IMR-90 (cell line): Measurements from ENCODE around the gene MRPL57. TPM values are rescaled to one million over a fixed set of nuclear protein-coding genes. Genes with fewer than 3 reads are reported as not detected.

Source experiments
- ATAC-seq: fragments of 200-7000 bp; cut with Tn5 transposase; 2 replicates; pipeline ENCODE4 v1.9.1; 2020; ENCODE audit warnings: low read depth, mild to moderate bottlenecking, moderate library complexity
- BruUV-seq: library from RNA; stranded (reverse); fragments of 400-500 nt; replicated peaks from 2 replicates; lab custom pipeline; 2021; lab: Mats Ljungman, UMichigan
- CTCF ChIA-PET: fragments of 300-600 bp; formaldehyde crosslinking; extraction: SDS; loops from one replicate; lab custom pipeline; 2021; ENCODE audit warnings: antibody characterized with exemption; lab: Yijun Ruan, JAX
- POLR2A ChIA-PET: fragments of 300-600 bp; sonication (Branson Sonifier 250); formaldehyde crosslinking; loops from one replicate; lab custom pipeline; 2022; ENCODE audit warnings: antibody characterized with exemption; ENCODE audit not compliant: unreplicated experiment; lab: Charles Lee
- DNase-seq: peaks from one replicate; pipeline ENCODE4 v3.0.0; 2013
- H2AFZ ChIP-seq: replicated peaks from 2 replicates; pipeline ENCODE3; 2013; ENCODE audit warnings: low read length, mild to moderate bottlenecking; ENCODE audit not compliant: poor library complexity
- H2AK5ac ChIP-seq: 2 replicates; pipeline ENCODE4 v1.6.1; 2013; ENCODE audit warnings: low read depth, low read length, inconsistent platforms
- H2AK9ac ChIP-seq: replicated peaks from 2 replicates; pipeline ENCODE3; 2013; ENCODE audit warnings: mild to moderate bottlenecking, low read depth, low read length, moderate library complexity; ENCODE audit not compliant: poor library complexity
- H2BK120ac ChIP-seq: 2 replicates; pipeline ENCODE4 v1.6.1; 2013; ENCODE audit warnings: low read depth, low read length, inconsistent platforms
- H2BK15ac ChIP-seq: 3 replicates; pipeline ENCODE4 v1.6.1; 2013; ENCODE audit warnings: low read depth, low read length, inconsistent platforms
- H2BK20ac ChIP-seq: 2 replicates; pipeline ENCODE4 v1.6.1; 2013; ENCODE audit warnings: low read depth, mild to moderate bottlenecking, inconsistent platforms, low read length, moderate library complexity
- H2BK5ac ChIP-seq: 2 replicates; pipeline ENCODE4 v1.6.1; 2013; ENCODE audit warnings: mild to moderate bottlenecking, low read depth, low read length, inconsistent platforms; ENCODE audit not compliant: poor library complexity, severe bottlenecking
- H3K14ac ChIP-seq: replicated peaks from 2 replicates; pipeline ENCODE4 v1.6.1; 2013; ENCODE audit warnings: low read depth, low read length, inconsistent platforms
- H3K18ac ChIP-seq: 2 replicates; pipeline ENCODE4 v1.6.1; 2013; ENCODE audit warnings: low read depth, low read length, control low read depth
- H3K23ac ChIP-seq: 2 replicates; pipeline ENCODE4 v1.6.1; 2013; ENCODE audit warnings: low read depth, low read length, inconsistent platforms
- H3K27ac ChIP-seq: 2 replicates; pipeline ENCODE4 v1.5.1; 2013; ENCODE audit warnings: mild to moderate bottlenecking, control low read depth, low read length; ENCODE audit not compliant: insufficient read depth
- H3K27me3 ChIP-seq: 2 replicates; pipeline ENCODE4 v1.6.1; 2013; ENCODE audit warnings: low read length; ENCODE audit not compliant: control insufficient read depth, insufficient read depth
- H3K36me3 ChIP-seq: 2 replicates; pipeline ENCODE4 v1.6.1; 2013; ENCODE audit warnings: low read length, mixed read lengths; ENCODE audit not compliant: control insufficient read depth, insufficient read depth
- H3K4ac ChIP-seq: 2 replicates; pipeline ENCODE4 v1.6.1; 2013; ENCODE audit warnings: low read depth, low read length, inconsistent platforms
- H3K4me1 ChIP-seq: 2 replicates; pipeline ENCODE4 v1.6.1; 2013; ENCODE audit warnings: low read length, mixed read lengths; ENCODE audit not compliant: control insufficient read depth, insufficient read depth
- H3K4me2 ChIP-seq: 2 replicates; pipeline ENCODE4 v1.6.1; 2013; ENCODE audit warnings: low read depth, mild to moderate bottlenecking, control low read depth, low read length, moderate library complexity
- H3K4me3 ChIP-seq: 2 replicates; pipeline ENCODE4 v1.5.1; 2013; ENCODE audit warnings: low read depth, mild to moderate bottlenecking, control low read depth, low read length, moderate library complexity; ENCODE audit not compliant: insufficient read depth
- H3K56ac ChIP-seq: 2 replicates; pipeline ENCODE4 v1.6.1; 2013; ENCODE audit warnings: low read length, inconsistent platforms; ENCODE audit not compliant: insufficient read depth; ENCODE audit errors: extremely low read depth
- H3K79me1 ChIP-seq, 2 experiments: 2 replicates each; pipeline ENCODE4 v1.6.1; 2013; ENCODE audit warnings: low read length in 2 of 2, inconsistent platforms in 1 of 2, low read depth in 1 of 2
- H3K9ac ChIP-seq: 2 replicates; pipeline ENCODE4 v1.6.1; 2013; ENCODE audit warnings: low read depth, low read length, control low read depth
- H3K9me1 ChIP-seq: 2 replicates; pipeline ENCODE4 v1.6.1; 2013; ENCODE audit warnings: low read length, inconsistent platforms; ENCODE audit not compliant: insufficient read depth
- H3K9me3 ChIP-seq: 2 replicates; pipeline ENCODE4 v1.6.1; 2013; ENCODE audit warnings: low read length; ENCODE audit not compliant: control insufficient read depth, insufficient read depth
- H4K20me1 ChIP-seq: 2 replicates; pipeline ENCODE4 v1.6.1; 2013; ENCODE audit warnings: low read length, inconsistent platforms; ENCODE audit not compliant: insufficient read depth
- H4K5ac ChIP-seq: 2 replicates; pipeline ENCODE4 v1.6.1; 2013; ENCODE audit warnings: mild to moderate bottlenecking, low read depth, low read length, control low read depth
- H4K8ac ChIP-seq, 2 experiments: 2 replicates each; pipeline ENCODE4 v1.6.1; 2013; ENCODE audit warnings: low read depth in 2 of 2, low read length in 2 of 2, control low read depth in 1 of 2, inconsistent platforms in 1 of 2
- H4K91ac ChIP-seq: 2 replicates; pipeline ENCODE4 v1.6.1; 2013; ENCODE audit warnings: low read depth, low read length, inconsistent platforms; ENCODE audit not compliant: insufficient read depth
- BHLHE40 ChIP-seq: fragments of 150-350 bp; IDR thresholded peaks from 2 replicates; pipeline ENCODE4 v1.6.1; 2016; ENCODE audit warnings: mild to moderate bottlenecking, low read depth, low read length
- CEBPB ChIP-seq: IDR thresholded peaks from 2 replicates; pipeline ENCODE4 v1.6.1; 2012; ENCODE audit warnings: low read depth, low read length, improper control_type of control experiment
- CHD1 ChIP-seq: IDR thresholded peaks from 2 replicates; pipeline ENCODE4 v1.6.1; 2012; ENCODE audit warnings: low read depth, low read length, improper control_type of control experiment
- CTCF ChIP-seq: conservative IDR thresholded peaks from 2 replicates; pipeline ENCODE4 v1.5.1; 2012; ENCODE audit warnings: mild to moderate bottlenecking, low read depth, low read length, improper control_type of control experiment
- FOS ChIP-seq: fragments of 150-350 bp; IDR thresholded peaks from 2 replicates; pipeline ENCODE4 v1.6.1; 2016; ENCODE audit warnings: low read depth, low read length
- MAFK ChIP-seq: IDR thresholded peaks from 2 replicates; pipeline ENCODE4 v1.6.1; 2012; ENCODE audit warnings: low read depth, low read length, improper control_type of control experiment
- MAZ ChIP-seq: IDR thresholded peaks from 2 replicates; pipeline ENCODE4 v1.6.1; 2012; ENCODE audit warnings: low read depth, mild to moderate bottlenecking, low read length, improper control_type of control experiment, moderate library complexity, borderline replicate concordance
- MXI1 ChIP-seq: IDR thresholded peaks from 2 replicates; pipeline ENCODE4 v1.6.1; 2012; ENCODE audit warnings: low read depth, mild to moderate bottlenecking, low read length, moderate library complexity, borderline replicate concordance
- NFE2L2 ChIP-seq: fragments of 150-350 bp; IDR thresholded peaks from 2 replicates; pipeline ENCODE4 v1.6.1; 2016; ENCODE audit warnings: low read depth, mild to moderate bottlenecking, low read length
- POLR2A ChIP-seq: IDR thresholded peaks from 2 replicates; pipeline ENCODE4 v1.6.1; 2012; ENCODE audit warnings: mild to moderate bottlenecking, low read depth, low read length
- RAD21 ChIP-seq: IDR thresholded peaks from 2 replicates; pipeline ENCODE4 v1.6.1; 2012; ENCODE audit warnings: low read length, improper control_type of control experiment
- RCOR1 ChIP-seq: IDR thresholded peaks from 2 replicates; pipeline ENCODE4 v1.6.1; 2012; ENCODE audit warnings: mild to moderate bottlenecking, low read length, improper control_type of control experiment; ENCODE audit not compliant: insufficient replicate concordance
- RFX5 ChIP-seq: IDR thresholded peaks from 2 replicates; pipeline ENCODE4 v1.8.0; 2012; ENCODE audit warnings: low read depth, mild to moderate bottlenecking, low read length, moderate library complexity
- SMC3 ChIP-seq: fragments of 150-350 bp; IDR thresholded peaks from 2 replicates; pipeline ENCODE4 v1.6.1; 2016; ENCODE audit warnings: low read depth, mild to moderate bottlenecking, antibody characterized with exemption, low read length, moderate library complexity
- WGBS, 2 experiments: methylation state at CpG; one replicate each; pipeline versions ENCODE4 v1.1.5 to v1.1.7; 2013; ENCODE audit warnings: missing lambda C conversion rate in 2 of 2; ENCODE audit not compliant: insufficient read length in 1 of 2; ENCODE audit errors: extremely low coverage in 2 of 2; 5-methylcytosine and 5-hydroxymethylcytosine counted together
- dilution Hi-C: fragments of 300-500 bp; cut with HindIII; formaldehyde crosslinking; loops from one replicate; pipeline ENCODE4 v1.14.3; 2018; ENCODE audit warnings: low sequenced_read_pairs; ENCODE audit not compliant: unreplicated experiment
- in situ Hi-C: fragments of 300-500 bp; cut with MboI; formaldehyde crosslinking; loops from 3 replicates; pipeline ENCODE4 v1.14.3; 2019; ENCODE audit warnings: low sequenced_read_pairs, inconsistent platforms, mixed read lengths
- intact Hi-C: fragments of 100-400 bp; cut with micrococcal nuclease; formaldehyde crosslinking; loops from 2 replicates; pipeline ENCODE4 v1.10.0; 2022
- polyA plus RNA-seq, 3 experiments: library from polyadenylated mRNA; depleted of rRNA; stranded (reverse); fragments of >200 nt; gene quantifications; 2 replicates each; pipeline ENCODE4 v1.2.3, GENCODE V29; 2012; ENCODE audit warnings: low replicate concordance in 1 of 3
- total RNA-seq: library from RNA; depleted of rRNA; stranded (reverse); fragments of >200 nt; gene quantifications from 2 replicates; pipeline ENCODE4 v1.2.3, GENCODE V29; 2012
- TF ChIP-seq, protein P1 (sequence below): fragments of 150-350 bp; IDR thresholded peaks from 2 replicates; pipeline ENCODE4 v1.6.1; 2016; ENCODE audit warnings: low read depth, mild to moderate bottlenecking, low read length, moderate library complexity, borderline replicate concordance
- TF ChIP-seq, protein P2 (sequence below): fragments of 150-350 bp; IDR thresholded peaks from 2 replicates; pipeline ENCODE4 v1.6.1; 2017; ENCODE audit warnings: mild to moderate bottlenecking, antibody characterized with exemption, low read length, low read depth

Gene MRPL57
- total and polyA plus RNA-seq, 2 of the 4 experiments (the other 2 are of a cell fraction) = 7.0 to 8.0 TPM

DNA sequence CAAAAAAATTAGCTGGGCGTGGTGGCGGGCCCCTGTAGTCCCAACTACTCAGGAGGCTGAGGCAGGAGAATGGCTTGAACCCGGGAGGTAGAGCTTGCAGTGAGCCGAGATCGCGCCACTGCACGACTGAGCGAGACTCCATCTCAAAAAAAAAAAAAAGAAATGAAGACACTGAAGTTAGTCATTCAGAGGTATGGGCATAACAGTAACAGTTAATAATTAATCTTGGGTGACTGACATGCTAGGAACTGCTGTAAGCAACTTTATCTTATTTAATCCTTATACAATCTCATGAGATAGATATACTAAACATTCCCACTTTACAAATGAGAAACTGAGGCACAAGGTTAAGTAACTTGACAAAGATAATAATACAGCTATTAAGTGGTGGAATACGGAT is 5.0 kb upstream of the MRPL57 start:
- Histone ChIP-seq H2BK5ac (no peak overlapping the region), H4K91ac (no peak overlapping the region), H3K18ac (no peak overlapping the region), H2BK15ac (no peak overlapping the region), H3K9ac (no peak overlapping the region), H3K4me1 (no peaks in the 10 kb centered on the region), H3K27me3 (no peaks in the 10 kb centered on the region), H3K79me1 (peaks cover 9 to 38% of the 10 kb centered on the region in 2 experiments; a peak in 3 of 4 replicates), H2BK20ac (no peak overlapping the region), H3K4me2 (no peak overlapping the region), H3K56ac (no peak overlapping the region), H4K20me1 (no peaks in the 10 kb centered on the region), H2AFZ (no peak overlapping the region), H2AK5ac (no peak overlapping the region), H3K36me3 (peaks cover 2% of the 10 kb centered on the region; the same call in 1 of the 2 replicates), H2AK9ac (no peak overlapping the region), H3K9me3 (no peaks in the 10 kb centered on the region), H3K4me3 (no peak overlapping the region), H3K27ac (no peak overlapping the region), H3K14ac (no peak overlapping the region), H4K5ac (no peak overlapping the region), H2BK120ac (no peak overlapping the region), H3K4ac (no peak overlapping the region), H4K8ac (no peak overlapping the region), H3K9me1 (0 out of 2 replicates have a peak, but pooled peaks cover 2% of the 10 kb centered on the region), H3K23ac (no peak overlapping the region)
- DNase-seq (no peak), ATAC-seq (no peak)
- dilution Hi-C loops = no loop called here
- intact Hi-C loops = no loop called here
- ChIA-PET POLR2A (no interaction called here), CTCF (no interaction called here)
- in situ Hi-C loops = loop anchor here (10.0 kb wide), 1 partner anchor 303 kb away; no protein-coding TSS in a partner anchor
- TF ChIP-seq CTCF = no peak
- no peak for TF ChIP-seq CEBPB
- TF ChIP-seq BHLHE40 = no peak
- no peak for TF ChIP-seq RCOR1
- TF ChIP-seq MXI1 = no peak
- TF ChIP-seq NFE2L2 = no peak
- TF ChIP-seq RAD21 = no peak
- no peak for TF ChIP-seq FOS
- TF ChIP-seq POLR2A = no peak
- TF ChIP-seq CHD1 = no peak
- TF ChIP-seq, protein P1, sequence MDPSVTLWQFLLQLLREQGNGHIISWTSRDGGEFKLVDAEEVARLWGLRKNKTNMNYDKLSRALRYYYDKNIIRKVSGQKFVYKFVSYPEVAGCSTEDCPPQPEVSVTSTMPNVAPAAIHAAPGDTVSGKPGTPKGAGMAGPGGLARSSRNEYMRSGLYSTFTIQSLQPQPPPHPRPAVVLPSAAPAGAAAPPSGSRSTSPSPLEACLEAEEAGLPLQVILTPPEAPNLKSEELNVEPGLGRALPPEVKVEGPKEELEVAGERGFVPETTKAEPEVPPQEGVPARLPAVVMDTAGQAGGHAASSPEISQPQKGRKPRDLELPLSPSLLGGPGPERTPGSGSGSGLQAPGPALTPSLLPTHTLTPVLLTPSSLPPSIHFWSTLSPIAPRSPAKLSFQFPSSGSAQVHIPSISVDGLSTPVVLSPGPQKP = no peak
- TF ChIP-seq SMC3 = no peak
- TF ChIP-seq, protein P2, sequence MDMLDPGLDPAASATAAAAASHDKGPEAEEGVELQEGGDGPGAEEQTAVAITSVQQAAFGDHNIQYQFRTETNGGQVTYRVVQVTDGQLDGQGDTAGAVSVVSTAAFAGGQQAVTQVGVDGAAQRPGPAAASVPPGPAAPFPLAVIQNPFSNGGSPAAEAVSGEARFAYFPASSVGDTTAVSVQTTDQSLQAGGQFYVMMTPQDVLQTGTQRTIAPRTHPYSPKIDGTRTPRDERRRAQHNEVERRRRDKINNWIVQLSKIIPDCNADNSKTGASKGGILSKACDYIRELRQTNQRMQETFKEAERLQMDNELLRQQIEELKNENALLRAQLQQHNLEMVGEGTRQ = no peak
- no peak for TF ChIP-seq RFX5
- TF ChIP-seq MAZ = no peak
- no peak for TF ChIP-seq MAFK
- BruUV-seq = no TSS peak
- WGBS, 2 experiments = 100% methylated on average over 5 of the region's 9 CpGs; no CpG with 5 or more reads in 1 of the 2 experiments
